Measurements from ENCODE around the gene SBK1.
"Not testable (repeated sequence)": the region's sequence is repeated elsewhere in the genome, so short reads cannot be mapped to it uniquely, and the experiment has no call there.

Gene SBK1

GRCh38 chr16:28308794-28309584 is 16.7 kb downstream of the SBK1 start:
- no peak for DNase-seq (ENCODE audit: low read depth in 2 of 2)

- no peak for DNase-seq (ENCODE audit: low read depth in 2 of 2)
Measured at GRCh38 chr16:28309811-28310311, 17.5 kb downstream of the SBK1 start.

GRCh38 chr16:28310796-28311195 is 18.5 kb downstream of the SBK1 start:
- DNase-seq (ENCODE audit: low read depth in 2 of 2), result no peak

GRCh38 chr16:28311413-28311812 is 19.1 kb downstream of the SBK1 start:
- no peak for DNase-seq (ENCODE audit: low read depth in 2 of 2)

GRCh38 chr16:28311913-28312312 is 19.6 kb downstream of the SBK1 start:
- no peak for DNase-seq (ENCODE audit: low read depth in 2 of 2)

GRCh38 chr16:28312327-28312726 is 20.0 kb downstream of the SBK1 start:
- no peak for DNase-seq (ENCODE audit: low read depth in 2 of 2)

GRCh38 chr16:28313587-28313986 is 21.3 kb downstream of the SBK1 start:
- no peak for DNase-seq (ENCODE audit: low read depth in 2 of 2)

GRCh38 chr16:28316054-28316453 is 23.7 kb downstream of the SBK1 start:
- no peak for DNase-seq (ENCODE audit: low read depth in 2 of 2)

GRCh38 chr16:28317040-28317880 is 24.9 kb downstream of the SBK1 start:
- no peak for DNase-seq (ENCODE audit: low read depth in 2 of 2)

GRCh38 chr16:28318042-28318744 is 25.9 kb downstream of the SBK1 start:
- no peak for DNase-seq (ENCODE audit: low read depth in 2 of 2)

GRCh38 chr16:28319476-28320022 is 27.2 kb downstream of the SBK1 start:
- DNase-seq (ENCODE audit: low read depth in 2 of 2), result no peak

- no peak for DNase-seq (ENCODE audit: low read depth in 2 of 2)
Measured at GRCh38 chr16:28320023-28320561, 27.8 kb downstream of the SBK1 start.

GRCh38 chr16:28320741-28321140 is 28.4 kb downstream of the SBK1 start:
- DNase-seq (ENCODE audit: low read depth in 2 of 2), result no peak

GRCh38 chr16:28321700-28322411 is 29.5 kb downstream of the SBK1 start:
- no peak for DNase-seq (ENCODE audit: low read depth in 2 of 2)

GRCh38 chr16:28324235-28324886 is 32.0 kb downstream of the SBK1 start:
- no peak for DNase-seq (ENCODE audit: low read depth in 2 of 2)

- no peak for DNase-seq (ENCODE audit: low read depth in 2 of 2)
Measured at GRCh38 chr16:28324887-28325279, 32.6 kb downstream of the SBK1 start.

GRCh38 chr16:28326881-28327610 is 34.7 kb downstream of the SBK1 start:
- no peak for DNase-seq (ENCODE audit: low read depth in 2 of 2)

GRCh38 chr16:28330232-28330631 is 37.9 kb downstream of the SBK1 start:
- DNase-seq (ENCODE audit: low read depth in 2 of 2), result not testable (repeated sequence)

- DNase-seq (ENCODE audit: low read depth in 2 of 2), result not testable (repeated sequence)
Measured at GRCh38 chr16:28330981-28331380, 38.7 kb downstream of the SBK1 start.

GRCh38 chr16:28332632-28333031 is 40.3 kb downstream of the SBK1 start:
- DNase-seq (ENCODE audit: low read depth in 2 of 2), result not testable (repeated sequence)

Data from fibroblast of skin of left biceps (primary cell).